Astrocyte (in vitro differentiated cells and primary cell): ENCODE data around the gene LYZL6. TPM values are rescaled to one million over a fixed set of nuclear protein-coding genes. Genes with fewer than 3 reads are reported as not detected.

Source experiments
- DNase-seq: peaks from one replicate; pipeline ENCODE4 v3.0.0-alpha.2; 2010; ENCODE audit warnings: low read depth
- FAIRE-seq: peaks from 2 replicates; lab custom pipeline; 2011; peaks lifted over from hg19 to GRCh38; lab: Jason Lieb, UNC
- H2AFZ ChIP-seq: 2 replicates; pipeline ENCODE4 v1.6.0; 2012; ENCODE audit warnings: low read depth, low read length, inconsistent platforms
- H3K27ac ChIP-seq: 2 replicates; pipeline ENCODE4 v1.5.1; 2011; ENCODE audit warnings: low read depth, low read length, inconsistent platforms
- H3K27me3 ChIP-seq: 2 replicates; pipeline ENCODE4 v1.6.0; 2011; ENCODE audit warnings: low read length, inconsistent platforms; ENCODE audit not compliant: insufficient read depth
- H3K36me3 ChIP-seq: 2 replicates; pipeline ENCODE4 v1.5.1; 2011; ENCODE audit warnings: low read length, inconsistent platforms; ENCODE audit not compliant: insufficient read depth
- H3K4me1 ChIP-seq: 2 replicates; pipeline ENCODE4 v1.5.1; 2011; ENCODE audit warnings: low read length, inconsistent platforms; ENCODE audit not compliant: insufficient read depth
- H3K4me2 ChIP-seq: 2 replicates; pipeline ENCODE4 v1.6.0; 2012; ENCODE audit warnings: low read length, inconsistent platforms
- H3K4me3 ChIP-seq: 2 replicates; pipeline ENCODE4 v1.5.1; 2011; ENCODE audit warnings: low read depth, mild to moderate bottlenecking, low read length, inconsistent platforms; ENCODE audit not compliant: insufficient read depth
- H3K79me2 ChIP-seq: 2 replicates; pipeline ENCODE4 v1.6.0; 2012; ENCODE audit warnings: mild to moderate bottlenecking, low read length, inconsistent platforms; ENCODE audit not compliant: insufficient read depth
- H3K9ac ChIP-seq: 2 replicates; pipeline ENCODE4 v1.6.0; 2012; ENCODE audit warnings: mild to moderate bottlenecking, low read length, inconsistent platforms
- H3K9me3 ChIP-seq: 2 replicates; pipeline ENCODE4 v1.5.1; 2012; ENCODE audit warnings: low read depth, mild to moderate bottlenecking, low read length, inconsistent platforms; ENCODE audit not compliant: insufficient read depth
- H4K20me1 ChIP-seq: 2 replicates; pipeline ENCODE4 v1.6.0; 2012; ENCODE audit warnings: low read length, inconsistent platforms; ENCODE audit not compliant: insufficient read depth
- H3K27ac Mint-ChIP-seq: one replicate; pipeline ENCODE4 v1.8.0; 2021; ENCODE audit warnings: mild to moderate bottlenecking, mixed read lengths; ENCODE audit not compliant: unreplicated experiment
- H3K27me3 Mint-ChIP-seq: one replicate; pipeline ENCODE4 v1.8.0; 2021; ENCODE audit warnings: low read depth, mixed read lengths; ENCODE audit not compliant: unreplicated experiment
- H3K36me3 Mint-ChIP-seq: one replicate; pipeline ENCODE4 v1.8.0; 2021; ENCODE audit warnings: low read depth, mixed read lengths; ENCODE audit not compliant: unreplicated experiment
- H3K4me1 Mint-ChIP-seq: one replicate; pipeline ENCODE4 v1.8.0; 2021; ENCODE audit warnings: low read depth, mixed read lengths; ENCODE audit not compliant: unreplicated experiment
- H3K4me3 Mint-ChIP-seq: one replicate; pipeline ENCODE4 v1.8.0; 2021; ENCODE audit warnings: mild to moderate bottlenecking, moderate library complexity, mixed read lengths; ENCODE audit not compliant: unreplicated experiment
- H3K9me3 Mint-ChIP-seq: one replicate; pipeline ENCODE4 v1.8.0; 2021; ENCODE audit warnings: mild to moderate bottlenecking, mixed read lengths; ENCODE audit not compliant: unreplicated experiment
- EZH2 ChIP-seq: IDR thresholded peaks from 2 replicates; pipeline ENCODE4 v1.6.1; 2012; ENCODE audit warnings: mild to moderate bottlenecking, low read length, inconsistent platforms; ENCODE audit not compliant: insufficient read depth
- total RNA-seq: library from RNA; stranded (reverse); gene quantifications from 2 replicates; pipeline ENCODE4 v1.2.1, GENCODE V29; 2021
- TF ChIP-seq, protein P1 (sequence below): IDR thresholded peaks from 2 replicates; pipeline ENCODE4 v1.5.1; 2011; ENCODE audit warnings: low read depth, mild to moderate bottlenecking, inconsistent platforms, low read length, moderate library complexity; ENCODE audit not compliant: insufficient read depth

The LYZL6 gene
- total RNA-seq, 1 donor from 2014 or later, result not detected

DNA sequence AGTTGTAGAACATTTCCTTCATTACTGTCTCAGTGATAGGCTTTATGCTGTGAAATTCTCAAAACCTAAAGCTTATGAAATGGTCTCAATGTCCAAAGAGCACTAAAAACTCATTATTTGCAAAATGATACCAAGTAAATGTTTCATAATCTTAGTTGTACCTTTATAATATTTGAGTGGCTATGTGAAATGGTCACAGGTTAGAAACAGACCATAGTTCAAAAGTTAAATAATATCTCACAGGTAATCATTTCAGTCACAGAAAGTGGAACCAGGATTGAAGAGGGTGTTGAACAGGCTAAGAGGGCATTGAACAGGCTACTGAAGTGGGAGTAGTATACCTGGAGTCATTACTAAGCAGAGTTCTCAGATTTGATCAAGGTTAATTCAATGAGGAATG lies 15.8 kb downstream of the LYZL6 start:
- Mint-ChIP-seq H3K27me3 (no peaks in the 10 kb centered on the region), H3K27ac (no peak overlapping the region), H3K9me3 (no peaks in the 10 kb centered on the region), H3K36me3 (no peaks in the 10 kb centered on the region), H3K4me3 (no peak overlapping the region), H3K4me1 (peaks cover 3% of the 10 kb centered on the region)
- Histone ChIP-seq H3K79me2 (no peaks in the 10 kb centered on the region), H3K27me3 (no peaks in the 10 kb centered on the region), H2AFZ (no peak overlapping the region), H3K4me3 (no peak overlapping the region), H3K9ac (no peak overlapping the region), H3K4me1 (peaks cover 4% of the 10 kb centered on the region), H3K9me3 (no peaks in the 10 kb centered on the region), H3K36me3 (no peaks in the 10 kb centered on the region), H4K20me1 (no peaks in the 10 kb centered on the region), H3K27ac (no peak overlapping the region), H3K4me2 (no peak overlapping the region)
- TF ChIP-seq, protein P1, sequence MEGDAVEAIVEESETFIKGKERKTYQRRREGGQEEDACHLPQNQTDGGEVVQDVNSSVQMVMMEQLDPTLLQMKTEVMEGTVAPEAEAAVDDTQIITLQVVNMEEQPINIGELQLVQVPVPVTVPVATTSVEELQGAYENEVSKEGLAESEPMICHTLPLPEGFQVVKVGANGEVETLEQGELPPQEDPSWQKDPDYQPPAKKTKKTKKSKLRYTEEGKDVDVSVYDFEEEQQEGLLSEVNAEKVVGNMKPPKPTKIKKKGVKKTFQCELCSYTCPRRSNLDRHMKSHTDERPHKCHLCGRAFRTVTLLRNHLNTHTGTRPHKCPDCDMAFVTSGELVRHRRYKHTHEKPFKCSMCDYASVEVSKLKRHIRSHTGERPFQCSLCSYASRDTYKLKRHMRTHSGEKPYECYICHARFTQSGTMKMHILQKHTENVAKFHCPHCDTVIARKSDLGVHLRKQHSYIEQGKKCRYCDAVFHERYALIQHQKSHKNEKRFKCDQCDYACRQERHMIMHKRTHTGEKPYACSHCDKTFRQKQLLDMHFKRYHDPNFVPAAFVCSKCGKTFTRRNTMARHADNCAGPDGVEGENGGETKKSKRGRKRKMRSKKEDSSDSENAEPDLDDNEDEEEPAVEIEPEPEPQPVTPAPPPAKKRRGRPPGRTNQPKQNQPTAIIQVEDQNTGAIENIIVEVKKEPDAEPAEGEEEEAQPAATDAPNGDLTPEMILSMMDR, result no peak
- TF ChIP-seq EZH2, result no peak
- FAIRE-seq (no peak), DNase-seq (no peak)

DNA sequence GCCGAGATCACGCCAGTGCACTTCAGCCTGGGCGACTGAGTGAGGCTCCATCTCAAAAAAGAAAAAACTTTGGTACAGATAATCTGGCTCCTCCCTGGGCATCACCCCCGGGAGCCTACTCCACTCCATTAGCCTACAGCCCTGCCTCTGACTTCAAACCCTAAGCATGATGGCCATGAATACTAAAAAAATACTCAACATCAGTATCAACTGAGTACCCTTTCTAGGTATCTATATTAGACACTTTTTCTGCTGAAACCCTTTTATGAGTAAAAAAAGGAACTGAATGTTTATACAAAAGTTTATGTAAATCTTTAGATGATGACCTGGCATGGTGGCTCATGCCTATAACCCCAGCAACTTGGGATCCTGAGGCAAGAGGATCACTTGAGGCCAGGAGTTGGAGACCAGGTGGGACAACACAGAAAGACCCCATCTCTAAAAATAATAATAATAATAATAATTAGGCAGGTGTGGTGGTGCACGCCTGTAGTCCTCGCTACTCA lies 19.9 kb downstream of the LYZL6 start:
- TF ChIP-seq EZH2, result no peak
- TF ChIP-seq, protein P1, result no peak
- H3K9ac ChIP-seq, result no peak overlapping the region
- no peak overlapping the region for H2AFZ ChIP-seq
- Mint-ChIP-seq H3K36me3 (no peaks in the 10 kb centered on the region), H3K4me3 (no peak overlapping the region), H3K9me3 (no peaks in the 10 kb centered on the region), H3K27ac (no peak overlapping the region), H3K4me1 (no peaks in the 10 kb centered on the region), H3K27me3 (no peaks in the 10 kb centered on the region)
- no peaks in the 10 kb centered on the region for H3K9me3 ChIP-seq
- H3K27ac ChIP-seq, result no peak overlapping the region
- H3K79me2 ChIP-seq, result no peaks in the 10 kb centered on the region
- no peaks in the 10 kb centered on the region for H3K36me3 ChIP-seq
- H4K20me1 ChIP-seq, result no peaks in the 10 kb centered on the region
- FAIRE-seq (no peak), DNase-seq (no peak)
- no peak overlapping the region for H3K4me2 ChIP-seq
- H3K4me1 ChIP-seq, result no peaks in the 10 kb centered on the region
- no peak overlapping the region for H3K4me3 ChIP-seq
- H3K27me3 ChIP-seq, result no peaks in the 10 kb centered on the region

DNA sequence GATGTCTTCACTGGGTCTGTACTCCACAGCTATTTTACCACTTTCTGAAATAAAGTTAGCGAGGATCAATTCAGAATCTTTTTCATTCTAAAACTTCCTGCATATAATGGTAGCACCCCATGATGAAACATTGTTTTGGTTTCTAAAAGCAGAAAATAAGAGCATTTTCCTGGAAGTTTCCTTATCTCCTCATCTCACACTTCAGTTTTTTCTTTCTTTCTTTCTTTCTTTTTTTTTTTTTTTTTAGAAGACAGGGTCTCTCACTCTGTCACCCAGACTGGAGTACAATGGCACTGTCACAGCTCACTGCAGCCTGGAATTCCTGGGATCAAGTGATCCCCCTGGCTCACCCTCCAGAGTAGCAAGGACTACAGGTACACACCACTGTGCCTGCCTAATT lies 23.3 kb downstream of the LYZL6 start:
- Histone ChIP-seq H3K4me1 (no peaks in the 10 kb centered on the region), H2AFZ (no peak overlapping the region), H3K4me2 (no peak overlapping the region), H3K36me3 (no peaks in the 10 kb centered on the region), H3K27me3 (no peaks in the 10 kb centered on the region), H3K4me3 (no peak overlapping the region), H3K79me2 (no peaks in the 10 kb centered on the region), H4K20me1 (no peaks in the 10 kb centered on the region), H3K27ac (no peak overlapping the region), H3K9ac (no peak overlapping the region), H3K9me3 (no peaks in the 10 kb centered on the region)
- FAIRE-seq (no peak), DNase-seq (no peak)
- no peak for TF ChIP-seq EZH2
- TF ChIP-seq, protein P1, result no peak
- Mint-ChIP-seq H3K9me3 (peaks cover under 1% of the 10 kb centered on the region), H3K27me3 (peaks cover 5% of the 10 kb centered on the region), H3K36me3 (no peaks in the 10 kb centered on the region), H3K4me3 (no peak overlapping the region), H3K4me1 (no peaks in the 10 kb centered on the region), H3K27ac (no peak overlapping the region)
